SU-DHL-6 (cell line): ENCODE measurements around the gene VSTM2L.

Experiments used
- CTCF ChIP-seq: fragments of 200-600 bp; sonication (generic); IDR thresholded peaks from one replicate; pipeline ENCODE4 v1.5.1; 2017; ENCODE audit warnings: antibody characterized with exemption, mild to moderate bottlenecking, low read length, moderate library complexity; ENCODE audit not compliant: insufficient read depth, poor library complexity, severe bottlenecking
- EZH2phosphoT487 ChIP-seq: fragments of 200-600 bp; sonication (generic), shearing (Covaris generic); conservative IDR thresholded peaks from 2 replicates; pipeline ENCODE4 v1.6.1; 2018; ENCODE audit warnings: mild to moderate bottlenecking, antibody characterized with exemption, low read length, moderate library complexity, mixed read lengths

- TF ChIP-seq CTCF (no peak), EZH2phosphoT487 (no peak)
These were observed 29.0 kb upstream of the VSTM2L start for GRCh38 chr20:37873884-37874283.
